Measurements from ENCODE around the gene MARCHF2. TPM values are rescaled to one million over a fixed set of nuclear protein-coding genes. Genes with fewer than 3 reads are reported as not detected.

MARCHF2 gene
- total RNA-seq, 5 donors from 2014 or later (not counting 1 experiment from before 2014, with no cell fraction given), result 20.6 to 40.7 (median 35.6) TPM

DNA sequence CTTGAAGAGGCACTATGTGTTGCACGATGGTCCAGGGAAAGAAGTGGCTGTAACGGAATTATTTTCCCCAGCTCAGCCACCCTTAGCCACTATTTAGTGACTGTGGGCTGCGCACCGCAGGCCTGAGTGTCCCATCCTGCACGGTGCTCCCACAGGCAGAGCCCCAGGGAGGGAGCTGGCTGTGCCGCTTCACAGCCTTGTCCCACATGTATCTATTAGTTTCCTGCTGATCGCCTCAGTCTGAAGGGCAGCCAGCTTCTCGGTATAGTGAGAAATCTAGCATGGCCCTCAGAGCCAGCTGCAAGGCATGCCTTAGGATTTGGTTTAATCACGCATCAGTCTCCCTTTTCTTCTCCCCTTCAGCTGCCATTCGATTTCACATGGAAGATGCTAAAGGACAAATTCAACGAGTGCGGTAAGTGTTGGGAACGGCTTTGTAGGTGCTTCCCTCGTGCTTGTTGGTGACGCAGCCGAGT, 73.6 kb downstream of the MARCHF2 start:
- POLR2A ChIA-PET, result no interaction called here
- no peak for DNase-seq
- CTCF ChIA-PET, result interaction anchor here in 1 of 2 donors (0.6 to 1.1 kb wide), 3 partner anchors 27 to 92 kb away, joined by 3 read pairs; partner anchors contain the start of genes MYO1F and ZNF414
- Histone ChIP-seq H3K4me1 (ENCODE audit: control insufficient read depth in 1 of 2, extremely low read depth in 1 of 2, insufficient read depth in 2 of 2, low read length in 2 of 2) (peaks cover 17 to 30% of the 10 kb centered on the region in 2 experiments), H3K4me3 (ENCODE audit: control insufficient read depth in 1 of 2, extremely low read depth in 1 of 2, low read length in 1 of 2) (peak overlapping the region in 1 of 2 donors; percentile 2), H3K36me3 (ENCODE audit: control insufficient read depth in 2 of 2, extremely low read depth in 1 of 2, insufficient read depth in 1 of 2, low read length in 1 of 2) (peaks cover 3 to 62% of the 10 kb centered on the region in 2 donors), H3K27ac (ENCODE audit: low read length) (peak overlapping the region; percentile 55), H3K27me3 (replicated peaks in 1 of 2; ENCODE audit: control insufficient read depth in 2 of 2, extremely low read depth in 1 of 2, insufficient read depth in 2 of 2, low read length in 1 of 2) (no peaks in the 10 kb centered on the region), H3K9me3 (no peaks in the 10 kb centered on the region)
- H3K36me3 Mint-ChIP-seq, result peaks cover 43% of the 10 kb centered on the region
- WGBS (ENCODE audit: insufficient coverage), result 79% methylated on average over 8 of the region's 16 CpGs
- H3K4me3 Mint-ChIP-seq, result peak overlapping the region in 2 of 3 donors; percentile 32 to 68
- H3K27me3 Mint-ChIP-seq, result no peaks in the 10 kb centered on the region
- peaks cover 42 to 47% (median 46%) of the 10 kb centered on the region in 3 donors for H3K4me1 Mint-ChIP-seq
- no peaks in the 10 kb centered on the region for H3K9me3 Mint-ChIP-seq
- no peak for ATAC-seq (replicated peaks in 1 of 4)
- peak overlapping the region; percentile 88 to 97 for H3K27ac Mint-ChIP-seq

DNA sequence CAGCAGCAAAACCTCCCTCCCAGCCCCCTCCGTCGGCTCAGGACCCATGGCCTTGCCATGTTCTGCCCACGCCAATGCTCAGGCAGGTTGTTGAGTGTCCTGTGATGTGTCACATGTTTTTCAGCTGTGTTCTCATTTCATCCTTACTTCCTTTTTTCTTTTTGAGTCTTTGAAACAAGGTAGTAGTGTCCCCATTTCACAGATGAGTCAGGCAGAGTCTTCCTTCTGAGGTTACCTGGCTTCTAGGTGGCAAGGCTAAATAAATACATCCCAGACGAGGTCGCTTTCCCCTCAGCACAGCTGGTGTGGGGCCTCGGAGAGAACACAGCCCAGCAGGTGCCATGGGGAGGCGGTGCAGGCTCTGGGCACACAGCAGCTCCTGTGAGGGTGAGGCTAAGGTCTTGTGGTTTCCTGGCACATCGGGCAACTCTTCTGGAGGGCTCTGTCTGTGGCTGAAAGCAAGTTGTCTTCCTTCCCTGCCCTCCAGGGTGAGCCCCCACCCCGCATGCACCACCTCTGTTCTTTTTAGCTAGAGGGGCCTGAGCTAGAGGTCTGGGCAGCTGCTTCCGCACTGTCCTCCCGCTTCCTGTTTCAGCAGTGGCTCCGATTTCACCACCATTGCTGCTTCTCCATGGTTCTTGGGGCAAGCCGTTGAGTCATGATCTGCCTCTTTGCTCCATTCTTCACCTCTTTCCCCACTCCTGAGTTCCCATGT, 74.2 kb downstream of the MARCHF2 start:
- ChIA-PET POLR2A (interaction anchor here (0.7 to 0.8 kb wide), 2 partner anchors 8 to 19 kb away, joined by 3 read pairs; no protein-coding TSS in a partner anchor), CTCF (interaction anchor here in 1 of 2 donors (0.6 to 1.1 kb wide), 5 partner anchors 26 to 92 kb away, joined by 3 read pairs; partner anchors contain the start of genes MYO1F and ZNF414)
- Mint-ChIP-seq H3K4me3 (peak overlapping the region; percentile 32 to 68 (median 62)), H3K27me3 (no peaks in the 10 kb centered on the region), H3K36me3 (peaks cover 43% of the 10 kb centered on the region), H3K4me1 (peaks cover 39 to 44% (median 41%) of the 10 kb centered on the region in 3 donors), H3K27ac (peak overlapping the region; percentile 88 to 97), H3K9me3 (no peaks in the 10 kb centered on the region)
- H3K36me3 ChIP-seq (ENCODE audit: control insufficient read depth in 2 of 2, extremely low read depth in 1 of 2, insufficient read depth in 1 of 2, low read length in 1 of 2), result peaks cover 3 to 59% of the 10 kb centered on the region in 2 donors
- H3K9me3 ChIP-seq, result no peaks in the 10 kb centered on the region
- H3K27me3 ChIP-seq (replicated peaks in 1 of 2; ENCODE audit: control insufficient read depth in 2 of 2, extremely low read depth in 1 of 2, insufficient read depth in 2 of 2, low read length in 1 of 2), result no peaks in the 10 kb centered on the region
- peak overlapping the region in 1 of 2 donors; percentile 5 for H3K4me3 ChIP-seq (ENCODE audit: control insufficient read depth in 1 of 2, extremely low read depth in 1 of 2, low read length in 1 of 2)
- H3K4me1 ChIP-seq (ENCODE audit: control insufficient read depth in 1 of 2, extremely low read depth in 1 of 2, insufficient read depth in 2 of 2, low read length in 2 of 2), result peaks cover 17 to 30% of the 10 kb centered on the region in 2 experiments
- DNase-seq, result peak; percentile 37 to 80 (median 59)
- 26% methylated on average over 6 of the region's 13 CpGs for WGBS (ENCODE audit: insufficient coverage)
- peak overlapping the region; percentile 55 for H3K27ac ChIP-seq (ENCODE audit: low read length)
- ATAC-seq (replicated peaks in 1 of 4), result peak; percentile 82 to 93 (median 89)

DNA sequence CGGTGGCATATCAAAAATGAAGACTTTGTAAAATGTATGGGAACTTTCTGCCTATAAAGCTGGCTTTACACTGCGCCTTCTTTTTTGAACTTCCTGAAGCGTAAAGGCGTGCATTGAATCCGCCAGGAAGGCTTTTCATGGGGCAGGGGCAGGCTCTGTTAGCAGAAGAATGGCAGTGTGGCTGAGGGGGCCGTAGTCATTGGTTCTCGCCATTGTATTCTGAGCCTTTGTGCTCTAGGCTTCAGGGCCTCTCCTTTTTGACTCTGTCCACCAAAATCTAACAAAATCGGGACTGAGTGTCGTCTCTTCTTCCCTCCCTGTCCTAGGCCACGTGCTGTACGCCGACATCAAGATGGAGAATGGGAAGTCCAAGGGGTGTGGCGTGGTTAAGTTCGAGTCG, 75.3 kb downstream of the MARCHF2 start:
- Mint-ChIP-seq H3K9me3 (no peaks in the 10 kb centered on the region), H3K27me3 (no peaks in the 10 kb centered on the region), H3K4me3 (peak overlapping the region in 1 of 3 donors; percentile 68), H3K4me1 (peaks cover 31 to 40% (median 35%) of the 10 kb centered on the region in 3 donors), H3K27ac (peak overlapping the region; percentile 88 to 97), H3K36me3 (peaks cover 37% of the 10 kb centered on the region)
- ATAC-seq (replicated peaks in 1 of 4) (no peak), DNase-seq (no peak)
- no peaks in the 10 kb centered on the region for H3K9me3 ChIP-seq
- no peak overlapping the region for H3K27ac ChIP-seq (ENCODE audit: low read length)
- no peak overlapping the region for H3K4me3 ChIP-seq (ENCODE audit: control insufficient read depth in 1 of 2, extremely low read depth in 1 of 2, low read length in 1 of 2)
- H3K27me3 ChIP-seq (replicated peaks in 1 of 2; ENCODE audit: control insufficient read depth in 2 of 2, extremely low read depth in 1 of 2, insufficient read depth in 2 of 2, low read length in 1 of 2), result no peaks in the 10 kb centered on the region
- WGBS (ENCODE audit: insufficient coverage), result 74% methylated on average over 10 of the region's 15 CpGs
- CTCF ChIA-PET, result no interaction called here
- H3K4me1 ChIP-seq (ENCODE audit: control insufficient read depth in 1 of 2, extremely low read depth in 1 of 2, insufficient read depth in 2 of 2, low read length in 2 of 2), result peaks cover 17 to 31% of the 10 kb centered on the region in 2 experiments
- H3K36me3 ChIP-seq (ENCODE audit: control insufficient read depth in 2 of 2, extremely low read depth in 1 of 2, insufficient read depth in 1 of 2, low read length in 1 of 2), result peaks cover 5 to 48% of the 10 kb centered on the region in 2 donors
- POLR2A ChIA-PET, result interaction anchor here (0.6 to 0.8 kb wide), 2 partner anchors 9 to 213 kb away, joined by 3 read pairs; no protein-coding TSS in a partner anchor

Other genes with a start within 250 kb of the MARCHF2 start
- gene CERS4, start 203.9 kb upstream of the MARCHF2 start, total RNA-seq, result 10 to 100 TPM; 23.1 to 46.9 (median 29.0) TPM
- 10 to 100 TPM; 26.1 to 41.5 (median 37.4) TPM for gene CD320, start 104.9 kb upstream of the MARCHF2 start, total RNA-seq
- gene NDUFA7, start 91.9 kb upstream of the MARCHF2 start, total RNA-seq, result 10 to 100 TPM; 24.5 to 44.7 (median 32.8) TPM
- 1,000 to 10,000 TPM; 2,995 to 3,551 (median 3,317) TPM for gene RPS28, start 91.8 kb upstream of the MARCHF2 start, total RNA-seq
- 1 to 10 TPM in 4 of 5 donors, under 1 TPM in 1; 0.88 to 5.5 (median 4.4) TPM for gene KANK3, start 70.0 kb upstream of the MARCHF2 start, total RNA-seq
- gene ANGPTL4, start 49.1 kb upstream of the MARCHF2 start, total RNA-seq, result under 1 TPM in 2 of 5 donors, not detected in 3; 0.18 to 0.19 TPM
- gene RAB11B, start 22.9 kb upstream of the MARCHF2 start, total RNA-seq, result 100 to 1,000 TPM in 3 of 5 donors, 10 to 100 TPM in 2; 87.5 to 125 (median 116) TPM
- 100 to 1,000 TPM; 200 to 272 (median 213) TPM for gene HNRNPM, start 31.7 kb downstream of the MARCHF2 start, total RNA-seq
- 1 to 10 TPM; 2.2 to 5.1 (median 3.8) TPM for gene PRAM1, start 89.3 kb downstream of the MARCHF2 start, total RNA-seq
- 10 to 100 TPM; 34.4 to 78.6 (median 67.2) TPM for gene ZNF414, start 100.9 kb downstream of the MARCHF2 start, total RNA-seq
- gene MYO1F, start 164.1 kb downstream of the MARCHF2 start, total RNA-seq, result 100 to 1,000 TPM; 109 to 363 (median 277) TPM
- gene ADAMTS10, start 197.4 kb downstream of the MARCHF2 start, total RNA-seq, result 100 to 1,000 TPM in 1 of 5 donors, 10 to 100 TPM in 4; 57.2 to 103 (median 80.1) TPM
- gene NFILZ, start 217.3 kb downstream of the MARCHF2 start, total RNA-seq, result not detected